IMR-90 (cell line): ENCODE results near the gene SAMD1. TPM values are rescaled to one million over a fixed set of nuclear protein-coding genes. Genes with fewer than 3 reads are reported as not detected.

Source experiments
- ATAC-seq: fragments of 200-7000 bp; cut with Tn5 transposase; 2 replicates; pipeline ENCODE4 v1.9.1; 2020; ENCODE audit warnings: low read depth, mild to moderate bottlenecking, moderate library complexity
- BruUV-seq: library from RNA; stranded (reverse); fragments of 400-500 nt; replicated peaks from 2 replicates; lab custom pipeline; 2021; lab: Mats Ljungman, UMichigan
- CTCF ChIA-PET: fragments of 300-600 bp; formaldehyde crosslinking; extraction: SDS; loops from one replicate; lab custom pipeline; 2021; ENCODE audit warnings: antibody characterized with exemption; lab: Yijun Ruan, JAX
- POLR2A ChIA-PET: fragments of 300-600 bp; sonication (Branson Sonifier 250); formaldehyde crosslinking; loops from one replicate; lab custom pipeline; 2022; ENCODE audit warnings: antibody characterized with exemption; ENCODE audit not compliant: unreplicated experiment; lab: Charles Lee
- DNase-seq: peaks from one replicate; pipeline ENCODE4 v3.0.0; 2013
- H2AFZ ChIP-seq: replicated peaks from 2 replicates; pipeline ENCODE3; 2013; ENCODE audit warnings: low read length, mild to moderate bottlenecking; ENCODE audit not compliant: poor library complexity
- H2AK5ac ChIP-seq: 2 replicates; pipeline ENCODE4 v1.6.1; 2013; ENCODE audit warnings: low read depth, low read length, inconsistent platforms
- H2AK9ac ChIP-seq: replicated peaks from 2 replicates; pipeline ENCODE3; 2013; ENCODE audit warnings: mild to moderate bottlenecking, low read depth, low read length, moderate library complexity; ENCODE audit not compliant: poor library complexity
- H2BK120ac ChIP-seq: 2 replicates; pipeline ENCODE4 v1.6.1; 2013; ENCODE audit warnings: low read depth, low read length, inconsistent platforms
- H2BK15ac ChIP-seq: 3 replicates; pipeline ENCODE4 v1.6.1; 2013; ENCODE audit warnings: low read depth, low read length, inconsistent platforms
- H2BK20ac ChIP-seq: 2 replicates; pipeline ENCODE4 v1.6.1; 2013; ENCODE audit warnings: low read depth, mild to moderate bottlenecking, inconsistent platforms, low read length, moderate library complexity
- H2BK5ac ChIP-seq: 2 replicates; pipeline ENCODE4 v1.6.1; 2013; ENCODE audit warnings: mild to moderate bottlenecking, low read depth, low read length, inconsistent platforms; ENCODE audit not compliant: poor library complexity, severe bottlenecking
- H3K14ac ChIP-seq: replicated peaks from 2 replicates; pipeline ENCODE4 v1.6.1; 2013; ENCODE audit warnings: low read depth, low read length, inconsistent platforms
- H3K18ac ChIP-seq: 2 replicates; pipeline ENCODE4 v1.6.1; 2013; ENCODE audit warnings: low read depth, low read length, control low read depth
- H3K23ac ChIP-seq: 2 replicates; pipeline ENCODE4 v1.6.1; 2013; ENCODE audit warnings: low read depth, low read length, inconsistent platforms
- H3K27ac ChIP-seq: 2 replicates; pipeline ENCODE4 v1.5.1; 2013; ENCODE audit warnings: mild to moderate bottlenecking, control low read depth, low read length; ENCODE audit not compliant: insufficient read depth
- H3K27me3 ChIP-seq: 2 replicates; pipeline ENCODE4 v1.6.1; 2013; ENCODE audit warnings: low read length; ENCODE audit not compliant: control insufficient read depth, insufficient read depth
- H3K36me3 ChIP-seq: 2 replicates; pipeline ENCODE4 v1.6.1; 2013; ENCODE audit warnings: low read length, mixed read lengths; ENCODE audit not compliant: control insufficient read depth, insufficient read depth
- H3K4ac ChIP-seq: 2 replicates; pipeline ENCODE4 v1.6.1; 2013; ENCODE audit warnings: low read depth, low read length, inconsistent platforms
- H3K4me1 ChIP-seq: 2 replicates; pipeline ENCODE4 v1.6.1; 2013; ENCODE audit warnings: low read length, mixed read lengths; ENCODE audit not compliant: control insufficient read depth, insufficient read depth
- H3K4me2 ChIP-seq: 2 replicates; pipeline ENCODE4 v1.6.1; 2013; ENCODE audit warnings: low read depth, mild to moderate bottlenecking, control low read depth, low read length, moderate library complexity
- H3K4me3 ChIP-seq: 2 replicates; pipeline ENCODE4 v1.5.1; 2013; ENCODE audit warnings: low read depth, mild to moderate bottlenecking, control low read depth, low read length, moderate library complexity; ENCODE audit not compliant: insufficient read depth
- H3K56ac ChIP-seq: 2 replicates; pipeline ENCODE4 v1.6.1; 2013; ENCODE audit warnings: low read length, inconsistent platforms; ENCODE audit not compliant: insufficient read depth; ENCODE audit errors: extremely low read depth
- H3K79me1 ChIP-seq, 2 experiments: 2 replicates each; pipeline ENCODE4 v1.6.1; 2013; ENCODE audit warnings: low read length in 2 of 2, inconsistent platforms in 1 of 2, low read depth in 1 of 2
- H3K9ac ChIP-seq: 2 replicates; pipeline ENCODE4 v1.6.1; 2013; ENCODE audit warnings: low read depth, low read length, control low read depth
- H3K9me1 ChIP-seq: 2 replicates; pipeline ENCODE4 v1.6.1; 2013; ENCODE audit warnings: low read length, inconsistent platforms; ENCODE audit not compliant: insufficient read depth
- H3K9me3 ChIP-seq: 2 replicates; pipeline ENCODE4 v1.6.1; 2013; ENCODE audit warnings: low read length; ENCODE audit not compliant: control insufficient read depth, insufficient read depth
- H4K20me1 ChIP-seq: 2 replicates; pipeline ENCODE4 v1.6.1; 2013; ENCODE audit warnings: low read length, inconsistent platforms; ENCODE audit not compliant: insufficient read depth
- H4K5ac ChIP-seq: 2 replicates; pipeline ENCODE4 v1.6.1; 2013; ENCODE audit warnings: mild to moderate bottlenecking, low read depth, low read length, control low read depth
- H4K8ac ChIP-seq, 2 experiments: 2 replicates each; pipeline ENCODE4 v1.6.1; 2013; ENCODE audit warnings: low read depth in 2 of 2, low read length in 2 of 2, control low read depth in 1 of 2, inconsistent platforms in 1 of 2
- H4K91ac ChIP-seq: 2 replicates; pipeline ENCODE4 v1.6.1; 2013; ENCODE audit warnings: low read depth, low read length, inconsistent platforms; ENCODE audit not compliant: insufficient read depth
- BHLHE40 ChIP-seq: fragments of 150-350 bp; IDR thresholded peaks from 2 replicates; pipeline ENCODE4 v1.6.1; 2016; ENCODE audit warnings: mild to moderate bottlenecking, low read depth, low read length
- ELK1 ChIP-seq: fragments of 150-350 bp; IDR thresholded peaks from 2 replicates; pipeline ENCODE4 v1.6.1; 2016; ENCODE audit warnings: low read depth, mild to moderate bottlenecking, low read length, moderate library complexity, borderline replicate concordance
- MAFK ChIP-seq: IDR thresholded peaks from 2 replicates; pipeline ENCODE4 v1.6.1; 2012; ENCODE audit warnings: low read depth, low read length, improper control_type of control experiment
- MAZ ChIP-seq: IDR thresholded peaks from 2 replicates; pipeline ENCODE4 v1.6.1; 2012; ENCODE audit warnings: low read depth, mild to moderate bottlenecking, low read length, improper control_type of control experiment, moderate library complexity, borderline replicate concordance
- MXI1 ChIP-seq: IDR thresholded peaks from 2 replicates; pipeline ENCODE4 v1.6.1; 2012; ENCODE audit warnings: low read depth, mild to moderate bottlenecking, low read length, moderate library complexity, borderline replicate concordance
- NFE2L2 ChIP-seq: fragments of 150-350 bp; IDR thresholded peaks from 2 replicates; pipeline ENCODE4 v1.6.1; 2016; ENCODE audit warnings: low read depth, mild to moderate bottlenecking, low read length
- POLR2A ChIP-seq: IDR thresholded peaks from 2 replicates; pipeline ENCODE4 v1.6.1; 2012; ENCODE audit warnings: mild to moderate bottlenecking, low read depth, low read length
- RAD21 ChIP-seq: IDR thresholded peaks from 2 replicates; pipeline ENCODE4 v1.6.1; 2012; ENCODE audit warnings: low read length, improper control_type of control experiment
- RCOR1 ChIP-seq: IDR thresholded peaks from 2 replicates; pipeline ENCODE4 v1.6.1; 2012; ENCODE audit warnings: mild to moderate bottlenecking, low read length, improper control_type of control experiment; ENCODE audit not compliant: insufficient replicate concordance
- RFX5 ChIP-seq: IDR thresholded peaks from 2 replicates; pipeline ENCODE4 v1.8.0; 2012; ENCODE audit warnings: low read depth, mild to moderate bottlenecking, low read length, moderate library complexity
- WGBS, 2 experiments: methylation state at CpG; one replicate each; pipeline versions ENCODE4 v1.1.5 to v1.1.7; 2013; ENCODE audit warnings: missing lambda C conversion rate in 2 of 2; ENCODE audit not compliant: insufficient read length in 1 of 2; ENCODE audit errors: extremely low coverage in 2 of 2; 5-methylcytosine and 5-hydroxymethylcytosine counted together
- dilution Hi-C: fragments of 300-500 bp; cut with HindIII; formaldehyde crosslinking; loops from one replicate; pipeline ENCODE4 v1.14.3; 2018; ENCODE audit warnings: low sequenced_read_pairs; ENCODE audit not compliant: unreplicated experiment
- in situ Hi-C: fragments of 300-500 bp; cut with MboI; formaldehyde crosslinking; loops from 3 replicates; pipeline ENCODE4 v1.14.3; 2019; ENCODE audit warnings: low sequenced_read_pairs, inconsistent platforms, mixed read lengths
- intact Hi-C: fragments of 100-400 bp; cut with micrococcal nuclease; formaldehyde crosslinking; loops from 2 replicates; pipeline ENCODE4 v1.10.0; 2022
- polyA plus RNA-seq, 3 experiments: library from polyadenylated mRNA; depleted of rRNA; stranded (reverse); fragments of >200 nt; gene quantifications; 2 replicates each; pipeline ENCODE4 v1.2.3, GENCODE V29; 2012; ENCODE audit warnings: low replicate concordance in 1 of 3
- total RNA-seq: library from RNA; depleted of rRNA; stranded (reverse); fragments of >200 nt; gene quantifications from 2 replicates; pipeline ENCODE4 v1.2.3, GENCODE V29; 2012

Gene SAMD1
- total and polyA plus RNA-seq, 2 of the 4 experiments (the other 2 are of a cell fraction), result 6.5 to 14.1 TPM

- POLR2A ChIA-PET, result no interaction called here
- no peak for TF ChIP-seq MAFK
- TF ChIP-seq BHLHE40, result no peak
- TF ChIP-seq POLR2A, result no peak
- TF ChIP-seq RAD21, result no peak
- TF ChIP-seq MAZ, result no peak
- no peak for TF ChIP-seq RFX5
- TF ChIP-seq MXI1, result no peak
- TF ChIP-seq RCOR1, result no peak
- no peak for TF ChIP-seq NFE2L2
- TF ChIP-seq ELK1, result no peak
- Histone ChIP-seq H3K4me1 (peaks cover 1% of the 10 kb centered on the region; the same call in 1 of the 2 replicates), H2AK9ac (no peak overlapping the region), H3K4me2 (no peak overlapping the region), H3K9me3 (peaks cover 2% of the 10 kb centered on the region; the same call in 1 of the 2 replicates), H2BK5ac (no peak overlapping the region), H4K5ac (no peak overlapping the region), H2BK20ac (no peak overlapping the region), H3K27me3 (peaks cover 25% of the 10 kb centered on the region), H4K20me1 (no peaks in the 10 kb centered on the region), H3K4me3 (no peak overlapping the region), H2AK5ac (no peak overlapping the region), H3K4ac (no peak overlapping the region), H3K18ac (no peak overlapping the region), H3K9ac (no peak overlapping the region), H3K36me3 (no peaks in the 10 kb centered on the region), H3K79me1 (no peaks in the 10 kb centered on the region), H4K8ac (no peak overlapping the region), H3K27ac (no peak overlapping the region), H4K91ac (no peak overlapping the region), H3K14ac (no peak overlapping the region), H3K56ac (no peak overlapping the region), H2BK15ac (no peak overlapping the region), H2BK120ac (no peak overlapping the region), H2AFZ (no peak overlapping the region), H3K9me1 (no peaks in the 10 kb centered on the region), H3K23ac (no peak overlapping the region)
- in situ Hi-C loops (no loop called here), dilution Hi-C loops (no loop called here), intact Hi-C loops (no loop called here)
- ATAC-seq (no peak), DNase-seq (no peak)
- 70% methylated on average over 6 of the region's 6 CpGs; no CpG with 5 or more reads in 1 of the 2 experiments for WGBS, 2 experiments
- CTCF ChIA-PET, result interaction anchor here (0.5 kb wide), 1 partner anchor 254 kb away, joined by 3 read pairs; no protein-coding TSS in a partner anchor
- no TSS peak for BruUV-seq
Measured at GRCh38 chr19:14054099-14054498, 36.5 kb downstream of the SAMD1 start.
